IMR-90 (cell line): ENCODE data around the gene CRYBB2.
"Not testable (repeated sequence)": the region's sequence is repeated elsewhere in the genome, so short reads cannot be mapped to it uniquely, and the experiment has no call there.

Source experiments
- CTCF ChIP-seq: conservative IDR thresholded peaks from 2 replicates; pipeline ENCODE4 v1.5.1; 2012; ENCODE audit warnings: mild to moderate bottlenecking, low read depth, low read length, improper control_type of control experiment
- POLR2A ChIP-seq: IDR thresholded peaks from 2 replicates; pipeline ENCODE4 v1.6.1; 2012; ENCODE audit warnings: mild to moderate bottlenecking, low read depth, low read length

DNA sequence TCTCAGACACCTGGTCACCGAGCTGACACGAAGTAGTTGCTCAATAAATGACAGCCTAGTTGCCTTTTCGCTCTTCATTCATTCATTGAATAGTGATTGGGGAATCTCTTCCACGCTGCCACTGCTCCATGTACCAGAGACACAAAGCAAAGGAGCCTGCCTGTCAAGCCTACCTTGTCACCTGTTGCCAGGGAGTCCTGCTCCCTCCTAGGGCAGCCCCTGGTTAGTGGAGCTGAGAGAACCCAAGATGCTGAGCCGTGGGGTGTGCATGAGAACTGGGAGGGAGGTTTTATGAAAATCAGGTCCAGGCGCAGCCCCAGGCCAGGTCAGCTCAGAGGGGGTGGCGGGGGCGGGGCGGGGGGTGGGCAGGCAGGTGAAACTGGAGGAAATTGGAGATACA lies 18.6 kb downstream of the CRYBB2 start:
- not testable (repeated sequence) for TF ChIP-seq CTCF, POLR2A
